GM19351 (cell line): ENCODE data around the gene REXO2.

Source experiments
- ATAC-seq: cut with Tn5 transposase; IDR thresholded peaks from one replicate; pipeline ENCODE4 v1.9.1; 2021; ENCODE audit warnings: mild to moderate bottlenecking, moderate library complexity; ENCODE audit not compliant: unreplicated experiment

The REXO2 gene

DNA sequence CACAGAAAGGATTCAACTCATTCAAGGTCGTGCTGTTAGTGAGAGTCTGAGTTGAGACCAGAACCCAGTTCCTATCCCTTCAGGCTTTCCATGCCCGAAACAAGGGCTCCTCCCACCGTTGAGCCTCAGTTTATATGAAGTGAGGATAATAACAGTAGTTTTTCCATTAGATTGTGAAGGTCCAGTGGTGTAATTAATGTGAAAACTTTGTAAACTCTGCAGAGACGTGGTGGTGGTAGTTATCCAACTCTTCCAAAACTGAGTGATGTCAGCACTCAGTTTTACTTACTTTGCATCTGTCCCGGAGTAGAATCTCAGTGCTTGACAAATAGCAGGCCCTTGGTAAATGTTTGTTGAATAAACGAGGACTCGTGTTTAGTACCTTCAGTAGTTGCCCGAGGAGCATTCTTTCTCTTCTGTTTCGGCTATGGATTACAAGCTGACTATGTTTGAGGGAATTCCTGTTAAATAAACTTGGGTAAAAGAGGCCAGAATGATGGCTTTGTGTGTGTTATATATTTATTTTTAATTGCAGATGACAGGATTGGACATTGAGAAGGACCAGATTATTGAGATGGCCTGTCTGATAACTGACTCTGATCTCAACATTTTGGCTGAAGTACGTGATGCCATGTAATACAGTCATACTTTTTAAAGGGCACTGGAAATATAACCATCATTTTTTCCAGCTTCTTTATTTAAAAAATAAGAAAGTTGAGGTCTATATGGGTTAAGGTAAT is 1.0 kb downstream of the REXO2 start:
- ATAC-seq: no peak

DNA sequence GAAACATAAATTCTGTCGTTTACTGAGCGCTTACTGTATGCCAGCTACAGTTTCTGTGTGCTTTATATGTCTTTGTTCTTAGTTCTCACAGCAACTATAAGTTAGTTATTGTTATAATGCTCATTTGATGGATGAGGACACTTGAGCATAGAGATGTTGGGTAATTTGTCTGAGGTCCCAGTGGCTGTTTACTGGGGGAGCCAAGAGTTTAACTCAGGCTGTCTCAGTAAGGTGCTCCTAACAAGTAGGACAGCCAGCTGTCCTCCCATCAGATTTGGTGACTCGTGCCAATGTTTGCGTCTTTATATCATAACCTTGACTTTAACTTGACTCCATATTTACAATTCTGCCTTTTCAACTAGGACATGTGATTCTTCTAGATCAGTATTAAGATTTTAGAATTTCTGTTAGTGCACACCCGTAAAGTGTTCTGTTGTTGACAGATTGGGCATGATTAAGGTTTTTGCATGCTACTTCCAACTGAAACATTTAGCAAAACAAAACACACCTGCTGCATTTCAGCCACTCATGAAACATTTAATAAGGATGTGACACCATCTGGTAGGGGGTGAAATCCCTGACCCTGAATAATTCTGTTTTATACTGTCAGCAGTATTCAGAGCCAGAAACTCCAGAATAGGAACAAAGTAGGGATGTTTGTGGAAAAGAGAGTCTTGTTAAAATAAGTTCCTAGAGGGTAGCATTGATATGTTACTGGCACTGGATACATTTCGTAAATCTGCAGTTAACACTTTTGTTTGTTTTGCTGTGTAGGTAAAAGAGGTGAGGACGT is 1.9 kb downstream of the REXO2 start:
- no peak for ATAC-seq

GRCh38 chr11:114441921-114442320 is 2.7 kb downstream of the REXO2 start:
- no peak for ATAC-seq

DNA sequence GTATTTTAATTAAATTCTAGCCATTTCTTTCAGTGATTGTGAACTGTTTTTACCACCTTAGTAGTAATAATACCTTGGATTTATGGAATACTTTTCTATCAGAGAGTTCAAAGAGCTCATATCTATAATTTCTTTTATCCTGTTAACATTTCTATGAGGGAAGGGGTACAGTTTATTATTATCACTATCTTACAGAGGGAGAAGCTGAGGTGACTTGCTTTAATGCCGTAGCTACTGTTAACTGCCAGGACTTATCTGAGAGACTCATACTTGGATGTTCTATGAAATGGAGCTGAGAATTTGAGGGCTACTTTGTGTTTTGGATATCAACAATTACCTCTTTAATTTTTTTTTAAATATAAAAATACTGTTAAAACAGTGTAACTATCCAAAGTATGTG is 3.3 kb downstream of the REXO2 start:
- no peak for ATAC-seq

- no peak for ATAC-seq
These were observed 8.2 kb downstream of the REXO2 start for GRCh38 chr11:114447444-114447843.

GRCh38 chr11:114447892-114448291 is 8.6 kb downstream of the REXO2 start:
- ATAC-seq: no peak

- ATAC-seq: no peak
These were observed 9.6 kb downstream of the REXO2 start for GRCh38 chr11:114448749-114449482.

- ATAC-seq: no peak
These were observed 10.6 kb downstream of the REXO2 start for GRCh38 chr11:114449845-114450244.

DNA sequence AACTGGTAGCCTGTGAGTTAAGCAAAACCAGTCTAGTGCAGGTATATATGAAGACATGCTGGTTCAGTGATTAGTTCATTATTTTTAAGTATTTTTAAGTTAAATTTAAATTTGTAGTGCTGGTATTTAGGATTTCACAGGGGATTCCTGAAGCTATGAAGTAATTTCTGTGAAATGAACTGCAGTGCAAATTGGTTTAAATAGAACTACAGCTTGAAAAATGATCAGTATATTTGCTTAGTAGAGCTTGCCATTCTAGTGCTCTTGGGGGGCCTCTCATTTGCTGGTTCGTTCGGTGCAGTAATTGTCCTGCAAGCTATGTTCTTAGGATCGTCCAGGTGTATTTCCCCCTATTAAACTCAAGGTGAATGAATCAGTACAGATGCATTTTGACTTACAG is 13.1 kb downstream of the REXO2 start:
- no peak for ATAC-seq

DNA sequence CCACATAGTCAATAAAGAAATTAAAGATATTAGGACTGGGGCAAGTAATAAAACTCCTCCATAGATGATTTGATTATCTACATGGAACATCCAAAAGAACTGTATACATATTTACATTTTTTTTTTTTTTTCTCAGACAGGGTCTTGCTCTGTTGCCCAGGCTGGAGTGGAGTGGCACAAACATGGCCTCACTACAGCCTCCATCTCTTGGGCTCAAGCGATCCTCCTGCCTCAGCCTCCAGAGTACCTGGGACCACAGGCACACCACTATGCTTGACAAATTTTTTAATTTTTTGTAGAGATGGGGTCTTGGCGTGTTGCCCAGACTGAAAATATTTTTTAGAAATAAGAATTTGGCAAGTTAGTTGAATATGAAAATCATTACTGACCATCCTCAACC is 24.7 kb downstream of the REXO2 start:
- no peak for ATAC-seq

DNA sequence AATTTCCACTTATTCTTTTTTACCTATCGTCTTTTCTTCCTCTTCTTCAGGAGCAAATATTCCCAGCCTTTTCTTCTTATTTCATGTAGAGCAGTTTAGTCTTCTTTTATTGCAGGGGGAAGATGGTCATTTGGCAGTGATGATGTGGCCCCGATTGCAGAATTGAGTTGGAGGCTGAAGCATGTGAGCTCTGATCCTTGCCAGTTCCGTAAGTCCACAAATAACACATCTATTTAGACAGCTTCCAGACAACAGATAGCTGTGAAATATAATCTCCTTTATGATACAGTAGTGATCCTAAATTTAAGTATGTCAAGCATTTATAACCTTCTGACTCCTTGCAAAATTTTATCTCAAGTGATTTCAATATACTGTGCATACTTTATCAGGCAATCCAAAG is 27.5 kb downstream of the REXO2 start:
- no peak for ATAC-seq

GRCh38 chr11:114472661-114473060 is 33.4 kb downstream of the REXO2 start:
- ATAC-seq: no peak

- ATAC-seq: no peak
These were observed 38.7 kb downstream of the REXO2 start for GRCh38 chr11:114478001-114478410.

DNA sequence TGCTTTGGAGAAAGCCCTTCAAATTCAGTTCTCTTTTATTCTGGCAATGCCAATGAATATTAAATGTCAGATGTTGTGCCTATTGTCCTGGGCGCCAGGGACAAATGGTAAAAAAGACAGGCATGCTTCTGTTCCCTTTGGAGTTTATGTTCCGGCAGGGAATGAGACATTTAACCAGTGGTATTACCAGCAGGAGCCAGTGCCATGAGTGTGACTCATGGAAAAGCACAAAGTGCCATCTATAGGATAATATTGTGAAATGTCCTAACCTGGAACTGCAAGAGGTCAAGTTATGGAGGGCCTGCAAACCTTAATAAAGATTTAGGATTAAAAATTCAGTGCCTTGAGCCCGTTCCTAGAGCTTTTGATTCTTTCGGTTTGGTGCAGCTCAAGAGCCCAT is 39.5 kb downstream of the REXO2 start:
- no peak for ATAC-seq

- ATAC-seq: no peak
These were observed 40.1 kb downstream of the REXO2 start for GRCh38 chr11:114479331-114479730.

DNA sequence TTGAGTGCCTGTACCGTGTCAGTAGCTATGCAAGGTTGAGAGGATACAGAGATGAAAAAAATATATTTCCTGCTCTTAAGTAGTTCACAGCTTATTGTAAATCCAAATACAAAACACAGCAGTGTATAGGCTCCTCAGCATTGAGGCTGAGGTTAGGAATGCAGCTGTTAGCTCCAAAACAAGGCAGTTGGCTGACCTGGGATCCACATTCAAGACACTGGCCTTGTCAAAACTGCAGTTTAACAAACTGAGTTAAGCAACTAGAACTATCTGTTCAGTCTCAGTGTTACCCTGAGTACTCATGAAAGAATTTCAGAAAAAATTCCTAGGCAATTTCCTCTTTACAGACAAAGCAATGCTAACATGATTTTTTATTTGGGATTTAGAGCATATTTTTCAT is 42.8 kb downstream of the REXO2 start:
- ATAC-seq: no peak

GRCh38 chr11:114483929-114484328 is 44.7 kb downstream of the REXO2 start:
- ATAC-seq: no peak

DNA sequence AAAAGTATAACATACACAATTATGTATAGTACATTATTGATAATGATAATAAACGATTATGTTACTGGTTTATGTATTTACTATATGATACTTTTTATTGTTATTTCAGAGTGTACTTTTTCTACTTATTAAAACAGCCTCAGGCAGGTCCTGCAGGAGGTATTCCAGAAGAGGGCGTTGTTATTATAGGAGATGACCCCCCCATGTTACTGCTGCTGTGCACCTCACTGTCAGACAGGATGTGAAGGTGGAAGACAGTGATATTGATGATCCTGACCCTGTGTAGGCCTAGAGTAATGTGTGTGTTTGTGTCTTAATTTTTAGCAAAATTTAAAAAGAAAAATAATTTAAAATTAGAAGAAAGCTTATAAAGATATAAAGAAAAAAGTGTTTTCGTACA is 57.6 kb downstream of the REXO2 start:
- ATAC-seq: no peak

GRCh38 chr11:114499756-114500155 is 60.5 kb downstream of the REXO2 start:
- no peak for ATAC-seq
